HEK293T (cell line): ENCODE results near the gene GAD1.
A peak's percentile ranks its signal among the peaks of the same experiment; 100 is the strongest.

Source experiments
- CTCF ChIA-PET: fragments of 350-600 bp; formaldehyde crosslinking; extraction: SDS; loops from one replicate; lab custom pipeline; 2021; ENCODE audit warnings: antibody characterized with exemption, inconsistent platforms; lab: Yijun Ruan, JAX
- POLR2A ChIA-PET: fragments of 350-600 bp; formaldehyde crosslinking; extraction: SDS; loops from one replicate; lab custom pipeline; 2020; ENCODE audit warnings: antibody characterized with exemption, inconsistent platforms; lab: Yijun Ruan, JAX
- DNase-seq: peaks from one replicate; pipeline ENCODE4 v3.0.0; 2012; ENCODE audit warnings: mixed read lengths; ENCODE audit errors: extremely low spot score
- ARNT ChIP-seq: fragments of 450-650 bp; IDR thresholded peaks from 2 replicates; pipeline ENCODE4 v1.6.1; 2017; ENCODE audit warnings: mild to moderate bottlenecking
- BHLHE40 ChIP-seq: fragments of 450-650 bp; IDR thresholded peaks from 2 replicates; pipeline ENCODE4 v1.6.1; 2016; ENCODE audit warnings: mild to moderate bottlenecking, moderate library complexity, borderline replicate concordance
- CTBP1 ChIP-seq: fragments of 450-650 bp; IDR thresholded peaks from 2 replicates; pipeline ENCODE4 v1.6.1; 2016; ENCODE audit warnings: borderline replicate concordance
- ELF4 ChIP-seq: fragments of 450-650 bp; IDR thresholded peaks from 2 replicates; pipeline ENCODE4 v1.6.1; 2017; ENCODE audit warnings: antibody characterized with exemption
- FOXA1 ChIP-seq: fragments of 450-650 bp; IDR thresholded peaks from 2 replicates; pipeline ENCODE4 v1.6.1; 2016; ENCODE audit warnings: mild to moderate bottlenecking
- FOXK2 ChIP-seq: fragments of 450-650 bp; IDR thresholded peaks from 2 replicates; pipeline ENCODE4 v1.6.1; 2016; ENCODE audit warnings: mild to moderate bottlenecking
- FOXM1 ChIP-seq: fragments of 450-650 bp; IDR thresholded peaks from 2 replicates; pipeline ENCODE4 v1.6.1; 2017; ENCODE audit warnings: mild to moderate bottlenecking, borderline replicate concordance
- HDGF ChIP-seq: fragments of 450-650 bp; IDR thresholded peaks from 2 replicates; pipeline ENCODE4 v1.6.1; 2017; ENCODE audit warnings: antibody characterized with exemption, borderline replicate concordance
- L3MBTL2 ChIP-seq: fragments of 450-650 bp; conservative IDR thresholded peaks from 2 replicates; pipeline ENCODE4 v1.6.1; 2016; ENCODE audit warnings: mild to moderate bottlenecking
- LEF1 ChIP-seq: fragments of 450-650 bp; IDR thresholded peaks from 2 replicates; pipeline ENCODE4 v1.6.1; 2017; ENCODE audit warnings: mild to moderate bottlenecking, borderline replicate concordance
- NFRKB ChIP-seq: fragments of 450-650 bp; IDR thresholded peaks from 2 replicates; pipeline ENCODE4 v1.6.1; 2016; ENCODE audit warnings: mild to moderate bottlenecking, moderate library complexity
- SP1 ChIP-seq: fragments of 450-650 bp; IDR thresholded peaks from 2 replicates; pipeline ENCODE4 v1.6.1; 2017
- SUZ12 ChIP-seq: fragments of 450-650 bp; IDR thresholded peaks from 2 replicates; pipeline ENCODE4 v1.6.1; 2016; ENCODE audit warnings: mild to moderate bottlenecking
- TARDBP ChIP-seq: fragments of 450-650 bp; IDR thresholded peaks from 2 replicates; pipeline ENCODE4 v1.6.1; 2016
- ZNF384 ChIP-seq: fragments of 450-650 bp; IDR thresholded peaks from 2 replicates; pipeline ENCODE4 v1.6.1; 2016
- TF ChIP-seq, protein P1 (sequence below): fragments of 450-650 bp; IDR thresholded peaks from 2 replicates; pipeline ENCODE4 v1.6.1; 2016

Gene GAD1

GRCh38 chr2:170816504-170817092, at the start of gene GAD1:
GAD1 (plus strand) TSS chr2:170816887; CDS start chr2:170818592, 1,705 bp downstream.
- peak; percentile 74 for DNase-seq
- ChIA-PET POLR2A (interaction anchor here (0.8 to 1.7 kb wide), 6 partner anchors 9 to 453 kb away, joined by 4 to 8 read pairs (median 5); partner anchors contain the start of gene ERICH2), CTCF (interaction anchor here (0.7 to 2.1 kb wide), 9 partner anchors 25 to 614 kb away, joined by 3 to 15 read pairs (median 6); no protein-coding TSS in a partner anchor)
- TF ChIP-seq ARNT (peak; percentile 85), LEF1 (no peak), L3MBTL2 (peak; percentile 75), SP1 (no peak), NFRKB (no peak), FOXA1 (no peak)
- TF ChIP-seq, protein P1, sequence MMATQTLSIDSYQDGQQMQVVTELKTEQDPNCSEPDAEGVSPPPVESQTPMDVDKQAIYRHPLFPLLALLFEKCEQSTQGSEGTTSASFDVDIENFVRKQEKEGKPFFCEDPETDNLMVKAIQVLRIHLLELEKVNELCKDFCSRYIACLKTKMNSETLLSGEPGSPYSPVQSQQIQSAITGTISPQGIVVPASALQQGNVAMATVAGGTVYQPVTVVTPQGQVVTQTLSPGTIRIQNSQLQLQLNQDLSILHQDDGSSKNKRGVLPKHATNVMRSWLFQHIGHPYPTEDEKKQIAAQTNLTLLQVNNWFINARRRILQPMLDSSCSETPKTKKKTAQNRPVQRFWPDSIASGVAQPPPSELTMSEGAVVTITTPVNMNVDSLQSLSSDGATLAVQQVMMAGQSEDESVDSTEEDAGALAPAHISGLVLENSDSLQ = no peak

GRCh38 chr2:170770008-170770605, 46.6 kb upstream of the GAD1 start, which contains the start of gene ERICH2:
ERICH2 (plus strand) TSS chr2:170770378; CDS start chr2:170770682, 304 bp downstream.
- peak; percentile 67 for DNase-seq
- POLR2A ChIA-PET = interaction anchor here (1.1 to 1.4 kb wide), 2 partner anchors 47 to 62 kb away, joined by 3 to 5 read pairs; partner anchors contain the start of gene GAD1
- CTCF ChIA-PET = interaction anchor here (0.7 kb wide), 1 partner anchor 1496 kb away, joined by 3 read pairs; no protein-coding TSS in a partner anchor
- no peak for TF ChIP-seq L3MBTL2
- TF ChIP-seq, protein P1 = peak; percentile 77

DNA sequence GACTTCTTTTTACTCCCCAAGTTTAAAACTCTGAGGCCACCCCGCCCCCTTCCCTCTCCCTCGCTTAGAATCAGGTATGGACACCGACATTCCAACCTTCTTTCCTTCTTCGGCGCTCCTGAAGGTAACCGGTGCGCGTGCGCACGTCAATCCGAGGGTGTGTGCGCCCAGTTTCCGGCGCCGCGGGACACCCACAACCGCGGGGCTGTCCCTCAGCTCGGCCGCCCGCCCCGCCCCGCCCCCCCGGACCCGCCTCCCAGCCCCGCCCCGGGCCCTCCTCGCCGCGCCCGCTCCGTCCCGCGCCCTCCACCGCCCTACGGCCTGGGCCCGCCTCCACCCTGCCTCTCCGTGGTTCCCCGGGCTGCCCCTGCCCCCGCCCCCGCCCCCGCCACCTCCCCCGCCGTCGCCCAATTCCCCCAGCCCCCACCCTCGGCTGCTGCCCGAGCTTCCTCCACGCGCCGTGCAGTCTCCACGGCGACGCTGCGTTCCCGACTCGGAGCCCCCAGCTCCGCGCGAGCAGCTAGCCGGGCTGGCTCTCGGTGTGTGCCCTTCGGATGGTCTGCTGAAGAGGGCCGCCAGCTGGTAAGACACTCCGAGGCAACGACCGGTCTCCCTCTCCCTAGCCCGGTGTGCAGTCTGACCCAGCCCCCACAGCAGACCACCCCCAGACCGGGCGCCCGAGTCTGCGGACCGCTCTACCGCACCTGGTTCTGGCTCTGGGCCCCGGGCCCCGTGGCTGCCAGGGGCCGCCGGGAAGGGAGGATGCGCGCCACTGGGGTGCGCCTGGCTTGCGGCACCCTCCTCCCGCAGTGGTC, 45.9 kb upstream of the GAD1 start:
- TF ChIP-seq BHLHE40 = no peak
- no peak for TF ChIP-seq NFRKB
- TF ChIP-seq L3MBTL2 = peak; percentile 51
- TF ChIP-seq ELF4 = no peak
- TF ChIP-seq, protein P1 = peak; percentile 66
- CTCF ChIA-PET = no interaction called here
- POLR2A ChIA-PET = interaction anchor here (0.6 to 1.4 kb wide), 3 partner anchors 46 to 92 kb away, joined by 3 to 5 read pairs (median 3); partner anchors contain the start of gene GAD1
- peak; percentile 88 for DNase-seq

GRCh38 chr2:170771421-170771937, 45.2 kb upstream of the GAD1 start:
- POLR2A ChIA-PET = no interaction called here
- no peak for TF ChIP-seq ARNT
- no peak for TF ChIP-seq FOXK2
- no peak for TF ChIP-seq LEF1
- no peak for TF ChIP-seq FOXA1
- no peak for TF ChIP-seq CTBP1
- TF ChIP-seq ZNF384 = no peak
- no peak for TF ChIP-seq ELF4
- TF ChIP-seq NFRKB = no peak
- no peak for TF ChIP-seq TARDBP
- TF ChIP-seq BHLHE40 = no peak
- TF ChIP-seq, protein P1 = no peak
- no peak for TF ChIP-seq HDGF
- TF ChIP-seq SP1 = no peak
- no peak for TF ChIP-seq FOXM1
- no peak for TF ChIP-seq SUZ12
- CTCF ChIA-PET = interaction anchor here (0.6 to 1.3 kb wide), 2 partner anchors 60 to 188 kb away, joined by 3 read pairs; no protein-coding TSS in a partner anchor
- DNase-seq = peak; percentile 39

DNA sequence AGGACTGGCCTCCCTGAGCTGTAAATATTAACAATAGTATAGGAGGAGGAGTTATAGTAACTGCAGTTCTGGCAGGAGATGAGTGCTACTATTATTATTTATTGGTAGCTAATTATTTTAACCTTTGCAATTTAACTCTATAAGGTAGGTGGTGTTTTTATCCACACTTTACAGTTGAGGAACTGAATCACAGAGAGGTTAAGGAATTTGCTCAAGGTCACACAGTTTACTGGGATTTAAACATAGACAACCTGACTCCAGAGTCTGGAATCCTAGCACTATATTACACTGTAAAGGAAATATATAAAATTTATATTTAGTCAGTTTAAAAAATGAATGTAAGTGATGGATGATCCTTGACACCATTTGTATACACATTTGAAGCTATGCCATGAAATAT, 44.4 kb upstream of the GAD1 start:
- TF ChIP-seq FOXK2 (no peak), LEF1 (no peak), FOXM1 (no peak), CTBP1 (no peak), NFRKB (no peak), L3MBTL2 (no peak), ELF4 (no peak), BHLHE40 (no peak), HDGF (no peak), SP1 (no peak), TARDBP (no peak), FOXA1 (no peak), ARNT (no peak)
- TF ChIP-seq, protein P1 = no peak
- no peak for DNase-seq
- POLR2A ChIA-PET = no interaction called here
- CTCF ChIA-PET = interaction anchor here (0.5 to 1.3 kb wide), 2 partner anchors 61 to 457 kb away, joined by 3 to 5 read pairs; no protein-coding TSS in a partner anchor
